HepG2 (cell line): ENCODE measurements around the gene ADARB1. TPM values are rescaled to one million over a fixed set of nuclear protein-coding genes. Genes with fewer than 3 reads are reported as not detected.

ENCODE experiments used
- ATAC-seq: fragments of 200-7000 bp; cut with Tn5 transposase; 3 replicates; pipeline ENCODE4 v1.9.1; 2020; ENCODE audit warnings: mild to moderate bottlenecking, moderate library complexity
- BruUV-seq: library from RNA; stranded (reverse); fragments of 400-500 nt; replicated peaks from 2 replicates; lab custom pipeline; 2021; lab: Mats Ljungman, UMichigan
- CTCF ChIA-PET: fragments of 300-600 bp; formaldehyde crosslinking; extraction: SDS; loops from one replicate; lab custom pipeline; 2021; ENCODE audit warnings: low total read pairs, inconsistent platforms, low intra/inter-chr PET ratio; lab: Yijun Ruan, JAX
- POLR2A ChIA-PET: fragments of 350-600 bp; sonication (Branson Sonifier 250); formaldehyde crosslinking; loops from one replicate; lab custom pipeline; 2020; ENCODE audit warnings: antibody characterized with exemption, inconsistent platforms; lab: Yijun Ruan, JAX
- DNase-seq: peaks from one replicate; pipeline ENCODE4 v3.0.0-alpha.2; 2015; ENCODE audit warnings: low spot score
- FAIRE-seq: peaks from 3 replicates; lab custom pipeline; 2011; peaks lifted over from hg19 to GRCh38; lab: Jason Lieb, UNC
- H2AFZ ChIP-seq: one replicate; pipeline ENCODE4 v1.6.1; 2011; ENCODE audit warnings: low read length, inconsistent platforms
- H3K27ac ChIP-seq: fragments of 300-600 bp; 3 replicates; pipeline ENCODE4 v1.8.0; 2011; ENCODE audit warnings: mixed run types, mild to moderate bottlenecking, mixed read lengths, low read length, inconsistent platforms; ENCODE audit not compliant: insufficient read depth; ENCODE audit errors: extremely low read length
- H3K27me3 ChIP-seq, 2 experiments: fragments of 200-600 bp in 1 of 2; 2 replicates in 1 of 2; 3 replicates in 1 of 2; pipeline versions ENCODE4 v1.6.0 to v1.8.0; 2011; ENCODE audit warnings: low read length in 2 of 2, mild to moderate bottlenecking in 2 of 2, moderate library complexity in 2 of 2, inconsistent platforms in 1 of 2; ENCODE audit not compliant: insufficient read depth in 2 of 2, control insufficient read depth in 1 of 2
- H3K36me3 ChIP-seq, 2 experiments: fragments of 200-600 bp in 1 of 2; replicated peaks in 1 of 2; 2 replicates in 1 of 2; 3 replicates in 1 of 2; pipeline versions ENCODE4 v1.5.1 to v1.8.0; 2011; ENCODE audit warnings: low read length in 2 of 2, inconsistent platforms in 1 of 2; ENCODE audit not compliant: insufficient read depth in 2 of 2, control insufficient read depth in 1 of 2
- H3K4me1 ChIP-seq: 2 replicates; pipeline ENCODE4 v1.5.1; 2012; ENCODE audit warnings: low read length, inconsistent platforms; ENCODE audit not compliant: insufficient read depth
- H3K4me2 ChIP-seq: 2 replicates; pipeline ENCODE4 v1.6.0; 2011; ENCODE audit warnings: low read depth, low read length, inconsistent platforms
- H3K4me3 ChIP-seq, 3 experiments: fragments of 200-600 bp in 1 of 3; sonication (generic), shearing (Covaris generic) in 1 of 3; replicated peaks in 1 of 3; 2 replicates each; pipeline ENCODE4 v1.5.1; 2011 to 2016; ENCODE audit warnings: low read length in 3 of 3, inconsistent platforms in 2 of 3, low read depth in 2 of 3, mild to moderate bottlenecking in 2 of 3, control low read depth in 1 of 3, mixed read lengths in 1 of 3; ENCODE audit not compliant: insufficient read depth in 1 of 3
- H3K79me2 ChIP-seq: one replicate; pipeline ENCODE4 v1.6.1; 2011; ENCODE audit warnings: low read length, inconsistent platforms; ENCODE audit not compliant: insufficient read depth
- H3K9ac ChIP-seq: 2 replicates; pipeline ENCODE4 v1.6.0; 2011; ENCODE audit warnings: mild to moderate bottlenecking, low read depth, low read length, inconsistent platforms; ENCODE audit not compliant: insufficient read depth
- H3K9me3 ChIP-seq: 2 replicates; pipeline ENCODE4 v1.5.1; 2012; ENCODE audit warnings: mild to moderate bottlenecking, low read length
- H4K20me1 ChIP-seq: 2 replicates; pipeline ENCODE4 v1.6.0; 2011; ENCODE audit warnings: inconsistent platforms, mild to moderate bottlenecking, low read length, moderate library complexity; ENCODE audit not compliant: insufficient read depth
- KDM1A ChIP-seq: IDR thresholded peaks from 2 replicates; pipeline ENCODE4 v1.6.1; 2016; ENCODE audit warnings: missing compliant biosample characterization
- MAF1 ChIP-seq: sonication (generic); formaldehyde crosslinking; IDR thresholded peaks from 2 replicates; pipeline ENCODE4 v1.5.0; 2020; ENCODE audit warnings: missing genetic modification reagents, borderline replicate concordance
- ZNF33B ChIP-seq: sonication (generic); formaldehyde crosslinking; IDR thresholded peaks from 2 replicates; pipeline ENCODE4 v1.5.1; 2020; ENCODE audit warnings: mild to moderate bottlenecking, missing genetic modification reagents
- WGBS: methylation state at CpG from one replicate; pipeline ENCODE4 v1.1.6; 2017; ENCODE audit warnings: low lambda C conversion rate; 5-methylcytosine and 5-hydroxymethylcytosine counted together
- in situ Hi-C: cut with HindIII; loops from 2 replicates; pipeline ENCODE4 v1.10.0; 2017; ENCODE audit warnings: low pct_unique_long_range_greater_than_20kb; ENCODE audit not compliant: extremely low pct_ligation_motif_present
- intact Hi-C: fragments of 100-400 bp; cut with micrococcal nuclease; formaldehyde crosslinking; loops from one replicate; pipeline ENCODE4 v1.10.0; 2022; ENCODE audit not compliant: unreplicated experiment
- polyA plus RNA-seq, 8 experiments: library from polyadenylated mRNA; depleted of rRNA in 3 of 8; stranded (reverse) in 7 of 8; unstranded in 1 of 8; fragments of >200 nt; fragmentation: Illumina TruSeq in 4 of 8; extraction: Trizol in 4 of 8; gene quantifications; 2 replicates each; pipeline versions ENCODE4 v1.2.1 to v1.2.3, GENCODE V29; 2011 to 2016; ENCODE audit warnings: low read depth in 4 of 8, missing spikeins in 1 of 8, mixed read lengths in 1 of 8; ENCODE audit not compliant: insufficient read depth in 1 of 8
- total RNA-seq, 5 experiments: library from RNA; depleted of rRNA; stranded (reverse); fragments of >200 nt; fragmentation: Illumina TruSeq; extraction: Trizol; gene quantifications; 2 replicates each; pipeline ENCODE4 v1.2.3, GENCODE V29; 2016; ENCODE audit warnings: low read depth in 1 of 5
- TF ChIP-seq, protein P1 (sequence below): sonication (generic); formaldehyde crosslinking; IDR thresholded peaks from 2 replicates; pipeline ENCODE4 v1.4.0; 2020; ENCODE audit warnings: mild to moderate bottlenecking, missing genetic modification reagents
- TF ChIP-seq, protein P2 (sequence below): sonication (generic); formaldehyde crosslinking; IDR thresholded peaks from 2 replicates; pipeline ENCODE4 v1.5.1; 2020; ENCODE audit warnings: mild to moderate bottlenecking, missing genetic modification reagents, borderline replicate concordance
- TF ChIP-seq, protein P3 (sequence below): sonication (generic); formaldehyde crosslinking; IDR thresholded peaks from 2 replicates; pipeline ENCODE4 v1.8.0; 2022; ENCODE audit warnings: mild to moderate bottlenecking, missing genetic modification reagents, borderline replicate concordance
- TF ChIP-seq, protein P4 (sequence below): sonication (generic); formaldehyde crosslinking; IDR thresholded peaks from 2 replicates; pipeline ENCODE4 v1.4.0; 2020; ENCODE audit warnings: mild to moderate bottlenecking, missing genetic modification reagents

ADARB1 gene
- total and polyA plus RNA-seq, 2 of the 13 experiments (the other 11 are each of a cell fraction or from before 2014, with no cell fraction given), result 6.6 to 10.0 TPM

DNA sequence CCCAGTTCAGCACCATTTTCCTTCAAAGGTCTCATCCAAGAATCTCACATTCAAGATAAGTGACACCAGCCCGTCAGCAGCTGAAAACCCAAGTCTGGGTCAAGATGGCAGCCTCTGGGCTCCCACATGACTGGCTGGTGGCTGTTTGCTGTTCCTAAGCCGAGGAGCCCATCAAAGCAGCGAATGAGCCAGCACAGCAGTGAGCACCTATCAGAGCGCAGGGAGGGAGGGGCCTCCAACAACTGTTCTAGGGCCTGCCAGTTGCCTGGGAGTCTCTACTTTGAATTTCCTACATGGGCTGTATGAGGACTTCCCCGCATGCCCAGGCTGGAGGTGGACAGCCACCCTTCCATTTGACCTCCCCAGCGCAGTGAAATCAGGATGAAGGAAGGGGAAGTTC, 102.7 kb downstream of the ADARB1 start (continued):
- TF ChIP-seq, protein P1, sequence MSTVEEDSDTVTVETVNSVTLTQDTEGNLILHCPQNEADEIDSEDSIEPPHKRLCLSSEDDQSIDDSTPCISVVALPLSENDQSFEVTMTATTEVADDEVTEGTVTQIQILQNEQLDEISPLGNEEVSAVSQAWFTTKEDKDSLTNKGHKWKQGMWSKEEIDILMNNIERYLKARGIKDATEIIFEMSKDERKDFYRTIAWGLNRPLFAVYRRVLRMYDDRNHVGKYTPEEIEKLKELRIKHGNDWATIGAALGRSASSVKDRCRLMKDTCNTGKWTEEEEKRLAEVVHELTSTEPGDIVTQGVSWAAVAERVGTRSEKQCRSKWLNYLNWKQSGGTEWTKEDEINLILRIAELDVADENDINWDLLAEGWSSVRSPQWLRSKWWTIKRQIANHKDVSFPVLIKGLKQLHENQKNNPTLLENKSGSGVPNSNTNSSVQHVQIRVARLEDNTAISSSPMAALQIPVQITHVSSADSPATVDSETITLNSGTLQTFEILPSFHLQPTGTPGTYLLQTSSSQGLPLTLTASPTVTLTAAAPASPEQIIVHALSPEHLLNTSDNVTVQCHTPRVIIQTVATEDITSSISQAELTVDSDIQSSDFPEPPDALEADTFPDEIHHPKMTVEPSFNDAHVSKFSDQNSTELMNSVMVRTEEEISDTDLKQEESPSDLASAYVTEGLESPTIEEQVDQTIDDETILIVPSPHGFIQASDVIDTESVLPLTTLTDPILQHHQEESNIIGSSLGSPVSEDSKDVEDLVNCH (CRISPR knock-in tag), result no peak
- TF ChIP-seq, all 625 proteins: peak for 0

DNA sequence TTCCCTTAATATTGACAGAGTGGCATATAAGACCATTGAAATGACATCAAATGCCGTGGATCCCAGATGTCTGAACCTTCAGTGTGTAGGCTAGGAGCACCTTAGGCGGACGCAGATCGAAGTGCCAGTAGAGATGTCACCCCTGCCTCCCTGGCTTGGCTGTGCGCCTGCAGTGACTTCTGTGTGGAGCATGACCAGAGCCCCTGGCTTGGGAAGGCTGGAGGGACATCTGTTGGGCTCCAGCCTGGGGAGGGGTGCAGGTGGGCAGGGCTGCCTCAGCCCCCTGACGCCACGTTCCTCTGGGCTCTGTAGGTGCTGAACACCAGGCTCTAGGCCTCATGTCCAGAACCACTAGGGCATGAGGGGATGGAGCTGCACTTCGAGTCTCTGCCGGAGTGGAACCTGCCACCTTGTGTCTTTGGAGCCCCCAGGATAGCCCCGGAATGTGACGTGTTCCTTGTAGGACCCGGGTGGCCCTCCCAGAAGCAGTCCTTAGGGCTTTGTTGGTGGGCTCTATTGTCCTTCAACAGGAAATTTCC, 103.8 kb downstream of the ADARB1 start:
- no TSS peak for BruUV-seq
- no peaks in the 10 kb centered on the region for H4K20me1 ChIP-seq
- WGBS, result 94% methylated on average over 8 of the region's 12 CpGs
- in situ Hi-C loops, result no loop called here
- H3K27me3 ChIP-seq, result no peaks in the 10 kb centered on the region
- H3K4me1 ChIP-seq, result no peaks in the 10 kb centered on the region
- H2AFZ ChIP-seq, result no peak overlapping the region
- CTCF ChIA-PET, result no interaction called here
- H3K27ac ChIP-seq, result no peak overlapping the region
- H3K4me2 ChIP-seq, result no peak overlapping the region
- H3K36me3 ChIP-seq, result peaks cover 1 to 12% of the 10 kb centered on the region in 2 experiments; a peak in 1 of 5 replicates
- intact Hi-C loops, result no loop called here
- no peaks in the 10 kb centered on the region for H3K79me2 ChIP-seq
- no peaks in the 10 kb centered on the region for H3K9me3 ChIP-seq
- no peak for FAIRE-seq
- POLR2A ChIA-PET, result no interaction called here
- ATAC-seq, result no peak
- H3K9ac ChIP-seq, result no peak overlapping the region
- DNase-seq, result no peak
- no peak overlapping the region for H3K4me3 ChIP-seq
- TF ChIP-seq, protein P2, sequence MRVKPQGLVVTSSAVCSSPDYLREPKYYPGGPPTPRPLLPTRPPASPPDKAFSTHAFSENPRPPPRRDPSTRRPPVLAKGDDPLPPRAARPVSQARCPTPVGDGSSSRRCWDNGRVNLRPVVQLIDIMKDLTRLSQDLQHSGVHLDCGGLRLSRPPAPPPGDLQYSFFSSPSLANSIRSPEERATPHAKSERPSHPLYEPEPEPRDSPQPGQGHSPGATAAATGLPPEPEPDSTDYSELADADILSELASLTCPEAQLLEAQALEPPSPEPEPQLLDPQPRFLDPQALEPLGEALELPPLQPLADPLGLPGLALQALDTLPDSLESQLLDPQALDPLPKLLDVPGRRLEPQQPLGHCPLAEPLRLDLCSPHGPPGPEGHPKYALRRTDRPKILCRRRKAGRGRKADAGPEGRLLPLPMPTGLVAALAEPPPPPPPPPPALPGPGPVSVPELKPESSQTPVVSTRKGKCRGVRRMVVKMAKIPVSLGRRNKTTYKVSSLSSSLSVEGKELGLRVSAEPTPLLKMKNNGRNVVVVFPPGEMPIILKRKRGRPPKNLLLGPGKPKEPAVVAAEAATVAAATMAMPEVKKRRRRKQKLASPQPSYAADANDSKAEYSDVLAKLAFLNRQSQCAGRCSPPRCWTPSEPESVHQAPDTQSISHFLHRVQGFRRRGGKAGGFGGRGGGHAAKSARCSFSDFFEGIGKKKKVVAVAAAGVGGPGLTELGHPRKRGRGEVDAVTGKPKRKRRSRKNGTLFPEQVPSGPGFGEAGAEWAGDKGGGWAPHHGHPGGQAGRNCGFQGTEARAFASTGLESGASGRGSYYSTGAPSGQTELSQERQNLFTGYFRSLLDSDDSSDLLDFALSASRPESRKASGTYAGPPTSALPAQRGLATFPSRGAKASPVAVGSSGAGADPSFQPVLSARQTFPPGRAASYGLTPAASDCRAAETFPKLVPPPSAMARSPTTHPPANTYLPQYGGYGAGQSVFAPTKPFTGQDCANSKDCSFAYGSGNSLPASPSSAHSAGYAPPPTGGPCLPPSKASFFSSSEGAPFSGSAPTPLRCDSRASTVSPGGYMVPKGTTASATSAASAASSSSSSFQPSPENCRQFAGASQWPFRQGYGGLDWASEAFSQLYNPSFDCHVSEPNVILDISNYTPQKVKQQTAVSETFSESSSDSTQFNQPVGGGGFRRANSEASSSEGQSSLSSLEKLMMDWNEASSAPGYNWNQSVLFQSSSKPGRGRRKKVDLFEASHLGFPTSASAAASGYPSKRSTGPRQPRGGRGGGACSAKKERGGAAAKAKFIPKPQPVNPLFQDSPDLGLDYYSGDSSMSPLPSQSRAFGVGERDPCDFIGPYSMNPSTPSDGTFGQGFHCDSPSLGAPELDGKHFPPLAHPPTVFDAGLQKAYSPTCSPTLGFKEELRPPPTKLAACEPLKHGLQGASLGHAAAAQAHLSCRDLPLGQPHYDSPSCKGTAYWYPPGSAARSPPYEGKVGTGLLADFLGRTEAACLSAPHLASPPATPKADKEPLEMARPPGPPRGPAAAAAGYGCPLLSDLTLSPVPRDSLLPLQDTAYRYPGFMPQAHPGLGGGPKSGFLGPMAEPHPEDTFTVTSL (CRISPR knock-in tag), result no peak
- TF ChIP-seq, protein P3, sequence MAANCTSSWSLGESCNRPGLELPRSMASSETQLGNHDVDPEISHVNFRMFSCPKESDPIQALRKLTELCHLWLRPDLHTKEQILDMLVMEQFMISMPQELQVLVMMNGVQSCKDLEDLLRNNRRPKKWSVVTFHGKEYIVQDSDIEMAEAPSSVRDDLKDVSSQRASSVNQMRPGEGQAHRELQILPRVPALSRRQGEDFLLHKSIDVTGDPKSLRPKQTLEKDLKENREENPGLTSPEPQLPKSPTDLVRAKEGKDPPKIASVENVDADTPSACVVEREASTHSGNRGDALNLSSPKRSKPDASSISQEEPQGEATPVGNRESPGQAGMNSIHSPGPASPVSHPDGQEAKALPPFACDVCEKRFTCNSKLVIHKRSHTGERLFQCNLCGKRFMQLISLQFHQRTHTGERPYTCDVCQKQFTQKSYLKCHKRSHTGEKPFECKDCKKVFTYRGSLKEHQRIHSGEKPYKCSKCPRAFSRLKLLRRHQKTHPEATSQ (CRISPR knock-in tag), result no peak
- TF ChIP-seq ZNF33B (CRISPR knock-in tag), result no peak
- no peak for TF ChIP-seq MAF1
- TF ChIP-seq KDM1A (CRISPR knock-in tag), result no peak
- TF ChIP-seq, protein P4, sequence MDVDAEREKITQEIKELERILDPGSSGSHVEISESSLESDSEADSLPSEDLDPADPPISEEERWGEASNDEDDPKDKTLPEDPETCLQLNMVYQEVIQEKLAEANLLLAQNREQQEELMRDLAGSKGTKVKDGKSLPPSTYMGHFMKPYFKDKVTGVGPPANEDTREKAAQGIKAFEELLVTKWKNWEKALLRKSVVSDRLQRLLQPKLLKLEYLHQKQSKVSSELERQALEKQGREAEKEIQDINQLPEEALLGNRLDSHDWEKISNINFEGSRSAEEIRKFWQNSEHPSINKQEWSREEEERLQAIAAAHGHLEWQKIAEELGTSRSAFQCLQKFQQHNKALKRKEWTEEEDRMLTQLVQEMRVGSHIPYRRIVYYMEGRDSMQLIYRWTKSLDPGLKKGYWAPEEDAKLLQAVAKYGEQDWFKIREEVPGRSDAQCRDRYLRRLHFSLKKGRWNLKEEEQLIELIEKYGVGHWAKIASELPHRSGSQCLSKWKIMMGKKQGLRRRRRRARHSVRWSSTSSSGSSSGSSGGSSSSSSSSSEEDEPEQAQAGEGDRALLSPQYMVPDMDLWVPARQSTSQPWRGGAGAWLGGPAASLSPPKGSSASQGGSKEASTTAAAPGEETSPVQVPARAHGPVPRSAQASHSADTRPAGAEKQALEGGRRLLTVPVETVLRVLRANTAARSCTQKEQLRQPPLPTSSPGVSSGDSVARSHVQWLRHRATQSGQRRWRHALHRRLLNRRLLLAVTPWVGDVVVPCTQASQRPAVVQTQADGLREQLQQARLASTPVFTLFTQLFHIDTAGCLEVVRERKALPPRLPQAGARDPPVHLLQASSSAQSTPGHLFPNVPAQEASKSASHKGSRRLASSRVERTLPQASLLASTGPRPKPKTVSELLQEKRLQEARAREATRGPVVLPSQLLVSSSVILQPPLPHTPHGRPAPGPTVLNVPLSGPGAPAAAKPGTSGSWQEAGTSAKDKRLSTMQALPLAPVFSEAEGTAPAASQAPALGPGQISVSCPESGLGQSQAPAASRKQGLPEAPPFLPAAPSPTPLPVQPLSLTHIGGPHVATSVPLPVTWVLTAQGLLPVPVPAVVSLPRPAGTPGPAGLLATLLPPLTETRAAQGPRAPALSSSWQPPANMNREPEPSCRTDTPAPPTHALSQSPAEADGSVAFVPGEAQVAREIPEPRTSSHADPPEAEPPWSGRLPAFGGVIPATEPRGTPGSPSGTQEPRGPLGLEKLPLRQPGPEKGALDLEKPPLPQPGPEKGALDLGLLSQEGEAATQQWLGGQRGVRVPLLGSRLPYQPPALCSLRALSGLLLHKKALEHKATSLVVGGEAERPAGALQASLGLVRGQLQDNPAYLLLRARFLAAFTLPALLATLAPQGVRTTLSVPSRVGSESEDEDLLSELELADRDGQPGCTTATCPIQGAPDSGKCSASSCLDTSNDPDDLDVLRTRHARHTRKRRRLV (CRISPR knock-in tag), result no peak
